Measurements from ENCODE around the gene RIMKLA.

RIMKLA gene

GRCh38 chr1:42430286-42431135 is 49.9 kb downstream of the RIMKLA start:
- DNase-seq (ENCODE audit: low read depth): no peak

GRCh38 chr1:42431514-42431913 is 50.9 kb downstream of the RIMKLA start:
- DNase-seq (ENCODE audit: low read depth): no peak

GRCh38 chr1:42432714-42433113 is 52.1 kb downstream of the RIMKLA start:
- no peak for DNase-seq (ENCODE audit: low read depth)

GRCh38 chr1:42433369-42433768 is 52.8 kb downstream of the RIMKLA start:
- DNase-seq (ENCODE audit: low read depth): no peak

GRCh38 chr1:42434340-42434739 is 53.7 kb downstream of the RIMKLA start:
- no peak for DNase-seq (ENCODE audit: low read depth)

- peak; percentile 28 for DNase-seq (ENCODE audit: low read depth)
Measured at GRCh38 chr1:42439940-42440339, 59.3 kb downstream of the RIMKLA start.

- DNase-seq (ENCODE audit: low read depth): no peak
Measured at GRCh38 chr1:42442662-42443061, 62.1 kb downstream of the RIMKLA start.

GRCh38 chr1:42449256-42449655 is 68.7 kb downstream of the RIMKLA start:
- DNase-seq (ENCODE audit: low read depth): no peak

GRCh38 chr1:42450061-42450460 is 69.5 kb downstream of the RIMKLA start:
- no peak for DNase-seq (ENCODE audit: low read depth)

- DNase-seq (ENCODE audit: low read depth): no peak
Measured at GRCh38 chr1:42453386-42453785, 72.8 kb downstream of the RIMKLA start.

GRCh38 chr1:42454403-42454802 is 73.8 kb downstream of the RIMKLA start:
- DNase-seq (ENCODE audit: low read depth): no peak

GRCh38 chr1:42456010-42456753 is 75.6 kb downstream of the RIMKLA start, which contains the start of the genes PPCS and ZMYND12:
PPCS (plus strand) TSS chr1:42456543; CDS start chr1:42456566, 23 bp downstream.
ZMYND12 (minus strand) TSS chr1:42456022; CDS start chr1:42455997, 25 bp downstream.
- peak; percentile 76 for DNase-seq (ENCODE audit: low read depth)

GRCh38 chr1:42456754-42457089 is 76.1 kb downstream of the RIMKLA start:
- peak; percentile 25 for DNase-seq (ENCODE audit: low read depth)

- DNase-seq (ENCODE audit: low read depth): no peak
Measured at GRCh38 chr1:42461196-42461595, 80.6 kb downstream of the RIMKLA start.

GRCh38 chr1:42462828-42463763 is 82.5 kb downstream of the RIMKLA start, which contains the start of gene CCDC30:
CCDC30 (plus strand) TSS chr1:42463286; CDS start chr1:42480552, 17,266 bp downstream.
- DNase-seq (ENCODE audit: low read depth): peak; percentile 95

GRCh38 chr1:42463921-42464320 is 83.3 kb downstream of the RIMKLA start:
- no peak for DNase-seq (ENCODE audit: low read depth)

- DNase-seq (ENCODE audit: low read depth): no peak
Measured at GRCh38 chr1:42466030-42466429, 85.4 kb downstream of the RIMKLA start.

- DNase-seq (ENCODE audit: low read depth): no peak
Measured at GRCh38 chr1:42469727-42470126, 89.1 kb downstream of the RIMKLA start.
